Chondrocyte (in vitro differentiated cells): Measurements from ENCODE around the gene GASK1A. TPM values are rescaled to one million over a fixed set of nuclear protein-coding genes. Genes with fewer than 3 reads are reported as not detected.

Source experiments
- DNase-seq: peaks from one replicate; pipeline ENCODE4 v3.0.0; 2021; ENCODE audit warnings: mixed read lengths, low spot score
- H3K27ac Mint-ChIP-seq: one replicate; pipeline ENCODE4 v1.8.0; 2021; ENCODE audit warnings: mild to moderate bottlenecking, moderate library complexity, mixed read lengths; ENCODE audit not compliant: unreplicated experiment
- H3K27me3 Mint-ChIP-seq: 2 replicates; pipeline ENCODE4 v1.8.0; 2021; ENCODE audit warnings: low read depth, mixed read lengths
- H3K36me3 Mint-ChIP-seq: 2 replicates; pipeline ENCODE4 v1.8.0; 2021; ENCODE audit warnings: low read depth, mixed read lengths
- H3K4me1 Mint-ChIP-seq: 2 replicates; pipeline ENCODE4 v1.8.0; 2021; ENCODE audit warnings: low read depth, mild to moderate bottlenecking, mixed read lengths
- H3K4me3 Mint-ChIP-seq: one replicate; pipeline ENCODE4 v1.8.0; 2021; ENCODE audit warnings: mild to moderate bottlenecking, moderate library complexity, mixed read lengths; ENCODE audit not compliant: unreplicated experiment
- H3K9me3 Mint-ChIP-seq: 2 replicates; pipeline ENCODE4 v1.8.0; 2021; ENCODE audit warnings: low read depth, mixed read lengths
- total RNA-seq: library from RNA; stranded (reverse); gene quantifications from 3 replicates; pipeline ENCODE4 v1.2.1, GENCODE V29; 2021
- TF ChIP-seq, protein P1 (sequence below): fragments of 200-600 bp; sonication (generic); IDR thresholded peaks from 2 replicates; pipeline ENCODE4 v1.5.0; 2021; ENCODE audit warnings: antibody characterized with exemption, mild to moderate bottlenecking, moderate library complexity

GASK1A gene
- total RNA-seq, 1 donor from 2014 or later: 0.17 TPM

DNA sequence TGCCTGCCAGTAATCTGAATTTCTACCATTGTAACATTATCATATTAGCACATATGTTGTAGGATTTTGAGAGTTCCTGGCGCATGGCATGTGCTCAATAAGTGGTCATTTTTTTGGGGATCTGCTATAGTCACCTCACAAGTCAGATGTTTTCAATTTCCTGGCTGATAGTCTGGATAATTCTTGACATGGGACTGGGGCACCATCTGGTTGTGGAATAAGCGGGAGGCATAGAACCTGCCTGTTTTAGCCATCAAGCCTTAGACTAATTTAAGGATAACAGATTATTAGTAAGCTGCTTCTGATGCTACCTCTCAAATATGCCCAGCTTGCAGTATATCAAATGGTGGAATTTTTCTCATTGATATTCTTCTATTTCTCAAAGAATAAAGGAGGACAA lies 39.1 kb downstream of the GASK1A start:
- no peak overlapping the region for H3K27ac Mint-ChIP-seq
- H3K27me3 Mint-ChIP-seq: peaks cover 1% of the 10 kb centered on the region
- H3K4me1 Mint-ChIP-seq: no peaks in the 10 kb centered on the region
- TF ChIP-seq, protein P1, sequence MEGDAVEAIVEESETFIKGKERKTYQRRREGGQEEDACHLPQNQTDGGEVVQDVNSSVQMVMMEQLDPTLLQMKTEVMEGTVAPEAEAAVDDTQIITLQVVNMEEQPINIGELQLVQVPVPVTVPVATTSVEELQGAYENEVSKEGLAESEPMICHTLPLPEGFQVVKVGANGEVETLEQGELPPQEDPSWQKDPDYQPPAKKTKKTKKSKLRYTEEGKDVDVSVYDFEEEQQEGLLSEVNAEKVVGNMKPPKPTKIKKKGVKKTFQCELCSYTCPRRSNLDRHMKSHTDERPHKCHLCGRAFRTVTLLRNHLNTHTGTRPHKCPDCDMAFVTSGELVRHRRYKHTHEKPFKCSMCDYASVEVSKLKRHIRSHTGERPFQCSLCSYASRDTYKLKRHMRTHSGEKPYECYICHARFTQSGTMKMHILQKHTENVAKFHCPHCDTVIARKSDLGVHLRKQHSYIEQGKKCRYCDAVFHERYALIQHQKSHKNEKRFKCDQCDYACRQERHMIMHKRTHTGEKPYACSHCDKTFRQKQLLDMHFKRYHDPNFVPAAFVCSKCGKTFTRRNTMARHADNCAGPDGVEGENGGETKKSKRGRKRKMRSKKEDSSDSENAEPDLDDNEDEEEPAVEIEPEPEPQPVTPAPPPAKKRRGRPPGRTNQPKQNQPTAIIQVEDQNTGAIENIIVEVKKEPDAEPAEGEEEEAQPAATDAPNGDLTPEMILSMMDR: no peak
- DNase-seq: no peak
- H3K36me3 Mint-ChIP-seq: no peaks in the 10 kb centered on the region
- H3K9me3 Mint-ChIP-seq: no peaks in the 10 kb centered on the region
- no peak overlapping the region for H3K4me3 Mint-ChIP-seq

DNA sequence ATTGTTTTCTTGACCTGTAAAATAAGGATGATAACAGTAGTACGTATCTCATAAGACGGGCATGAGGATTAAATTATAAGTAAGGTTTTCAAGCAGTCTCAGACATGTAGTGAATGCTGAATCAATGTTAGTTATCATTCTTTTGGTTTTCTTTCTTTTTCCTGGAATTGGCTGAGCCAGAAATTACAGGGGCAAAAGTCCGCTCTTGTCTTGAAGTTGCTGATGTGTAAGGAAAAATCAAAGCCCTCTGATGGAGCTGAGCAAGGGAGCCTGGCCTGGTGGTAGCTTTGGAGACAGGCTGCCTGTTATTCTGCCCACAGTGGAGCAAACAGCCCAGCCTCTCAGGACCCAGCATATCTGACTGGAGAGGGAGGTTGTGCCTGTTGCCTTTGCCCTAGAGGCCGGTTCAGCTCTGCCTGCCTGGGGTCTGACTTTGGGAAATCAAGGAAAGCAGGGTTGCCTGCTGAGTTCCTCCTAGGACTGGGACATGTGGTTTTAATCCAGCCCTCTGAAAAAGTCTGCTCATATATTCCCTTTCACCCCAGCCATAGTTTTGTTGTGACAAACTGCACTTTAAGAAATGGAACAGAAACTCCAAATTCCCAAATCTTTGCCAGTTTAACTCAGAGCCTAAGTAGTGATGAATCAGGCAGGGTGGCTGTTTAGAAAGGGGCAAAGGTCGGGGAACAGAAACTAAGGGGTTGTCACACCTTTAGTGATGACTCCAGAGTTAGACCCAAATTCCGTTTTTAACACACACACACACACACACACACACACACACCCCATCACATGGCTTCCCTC lies 40.1 kb downstream of the GASK1A start:
- TF ChIP-seq, protein P1: no peak
- H3K27me3 Mint-ChIP-seq: peaks cover 1% of the 10 kb centered on the region
- no peaks in the 10 kb centered on the region for H3K9me3 Mint-ChIP-seq
- no peak overlapping the region for H3K4me3 Mint-ChIP-seq
- DNase-seq: no peak
- no peak overlapping the region for H3K27ac Mint-ChIP-seq
- no peaks in the 10 kb centered on the region for H3K36me3 Mint-ChIP-seq
- no peaks in the 10 kb centered on the region for H3K4me1 Mint-ChIP-seq

DNA sequence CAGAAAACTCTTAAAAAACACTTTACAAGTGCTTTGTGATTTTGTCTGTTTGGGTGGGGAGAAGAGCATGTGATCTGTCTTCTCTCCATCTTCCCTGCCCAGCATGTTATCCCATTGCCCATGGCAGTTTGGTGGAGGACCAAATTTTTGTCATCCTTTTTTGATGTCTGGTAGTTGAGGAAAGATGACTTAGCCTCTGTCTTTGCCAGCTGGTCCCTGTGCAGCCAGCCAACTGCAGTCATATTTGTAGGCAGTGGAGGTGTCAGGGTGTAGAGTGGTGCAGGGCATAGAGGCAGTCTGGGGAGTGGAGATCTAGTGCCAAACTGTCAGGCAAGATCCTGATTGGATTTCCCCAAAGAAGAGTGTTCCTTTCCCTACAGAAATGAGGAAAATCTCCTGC lies 40.7 kb downstream of the GASK1A start:
- Mint-ChIP-seq H3K36me3 (no peaks in the 10 kb centered on the region), H3K27ac (no peak overlapping the region), H3K9me3 (no peaks in the 10 kb centered on the region), H3K27me3 (peaks cover 1% of the 10 kb centered on the region), H3K4me3 (no peak overlapping the region), H3K4me1 (no peaks in the 10 kb centered on the region)
- TF ChIP-seq, protein P1: no peak
- no peak for DNase-seq

DNA sequence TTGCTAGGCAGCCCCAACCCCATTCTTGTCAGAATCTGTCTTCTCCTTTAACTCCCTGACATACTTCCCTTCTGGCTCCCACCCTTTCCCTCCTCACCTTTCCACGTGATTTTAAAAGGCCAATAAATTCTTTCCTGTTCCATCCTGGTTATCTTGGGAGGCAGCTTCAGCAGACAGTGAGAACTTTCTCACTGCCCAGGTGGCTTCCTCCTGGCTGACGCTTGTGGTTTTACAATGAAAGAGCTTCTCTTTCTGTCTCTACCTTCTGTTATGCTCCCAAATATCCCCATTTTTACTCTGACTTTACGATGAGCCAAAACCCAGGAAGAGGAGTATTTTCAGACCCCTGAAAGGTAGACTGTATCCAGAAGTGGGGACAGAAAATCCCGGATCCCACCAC lies 42.1 kb downstream of the GASK1A start:
- TF ChIP-seq, protein P1: no peak

DNA sequence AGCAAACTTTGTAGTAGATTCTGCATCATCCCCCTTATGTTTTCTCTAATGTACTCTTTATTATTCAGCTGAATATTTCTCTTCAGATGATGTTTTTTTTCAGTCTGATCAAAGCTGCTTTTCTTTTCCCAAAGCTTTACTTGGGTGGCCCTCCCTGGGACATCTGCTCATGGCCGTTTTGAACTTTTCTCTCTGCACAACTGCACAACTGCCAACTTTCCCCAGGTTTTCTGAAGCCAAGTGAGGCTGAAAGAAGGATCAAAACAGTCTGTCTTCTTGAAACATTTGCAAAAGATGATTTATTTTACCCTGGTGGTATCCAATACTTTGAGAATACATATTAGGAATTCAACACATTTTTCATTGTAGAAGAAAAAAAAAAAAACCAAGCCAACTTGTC lies 43.0 kb downstream of the GASK1A start:
- TF ChIP-seq, protein P1: no peak
- DNase-seq: no peak
- Mint-ChIP-seq H3K27me3 (peaks cover 5% of the 10 kb centered on the region), H3K36me3 (no peaks in the 10 kb centered on the region), H3K9me3 (no peaks in the 10 kb centered on the region), H3K27ac (no peak overlapping the region), H3K4me1 (peaks cover 20% of the 10 kb centered on the region), H3K4me3 (no peak overlapping the region)

More for the DNA sequence above, 42.1 kb downstream of the GASK1A start:
- H3K9me3 Mint-ChIP-seq: no peaks in the 10 kb centered on the region
- H3K4me3 Mint-ChIP-seq: no peak overlapping the region
- H3K36me3 Mint-ChIP-seq: no peaks in the 10 kb centered on the region
- peaks cover 10% of the 10 kb centered on the region for H3K4me1 Mint-ChIP-seq
- H3K27me3 Mint-ChIP-seq: peaks cover 5% of the 10 kb centered on the region
- no peak for DNase-seq
- no peak overlapping the region for H3K27ac Mint-ChIP-seq
